Natural killer cell (primary cell): ENCODE data around the gene LZIC. TPM values are rescaled to one million over a fixed set of nuclear protein-coding genes. Genes with fewer than 3 reads are reported as not detected.

Experiments
- ATAC-seq, 3 donors: fragments of 150-1000 bp in 2 of 3; fragments of 200-7000 bp in 1 of 3; cut with Tn5 transposase; 1 replicate in 1 of 3; 2 replicates in 2 of 3; pipeline ENCODE4 v1.10.0; 2021; ENCODE audit warnings: mild to moderate bottlenecking in 2 of 3, moderate library complexity in 2 of 3
- DNase-seq, 2 donors: peaks; one replicate each; pipeline versions ENCODE4 v3.0.0 to v3.0.0-alpha.2; 2013 to 2021; ENCODE audit warnings: mixed read lengths in 1 of 2
- H3K27ac ChIP-seq: one replicate; pipeline ENCODE4 v1.5.1; 2013; ENCODE audit warnings: mild to moderate bottlenecking, low read length
- H3K27me3 ChIP-seq: one replicate; pipeline ENCODE4 v1.6.1; 2013; ENCODE audit warnings: low read length; ENCODE audit not compliant: control insufficient read depth, insufficient read depth
- H3K36me3 ChIP-seq: one replicate; pipeline ENCODE4 v1.6.1; 2013; ENCODE audit warnings: low read length; ENCODE audit not compliant: control insufficient read depth, insufficient read depth
- H3K4me1 ChIP-seq: one replicate; pipeline ENCODE4 v1.6.1; 2013; ENCODE audit warnings: low read length; ENCODE audit not compliant: control insufficient read depth, insufficient read depth
- H3K4me3 ChIP-seq: one replicate; pipeline ENCODE4 v1.5.1; 2013; ENCODE audit warnings: low read length
- H3K9me3 ChIP-seq: one replicate; pipeline ENCODE4 v1.6.1; 2013; ENCODE audit warnings: low read length; ENCODE audit not compliant: control insufficient read depth, insufficient read depth
- H3K27ac Mint-ChIP-seq, 2 donors: one replicate each; pipeline ENCODE4 v1.8.0; 2022; ENCODE audit warnings: mild to moderate bottlenecking in 2 of 2, mixed read lengths in 2 of 2, moderate library complexity in 1 of 2
- H3K27me3 Mint-ChIP-seq, 2 donors: one replicate each; pipeline ENCODE4 v1.8.0; 2022; ENCODE audit warnings: low read depth in 2 of 2, mixed read lengths in 2 of 2
- H3K36me3 Mint-ChIP-seq: one replicate; pipeline ENCODE4 v1.8.0; 2022; ENCODE audit warnings: mixed read lengths
- H3K4me1 Mint-ChIP-seq, 2 donors: one replicate each; pipeline ENCODE4 v1.8.0; 2022; ENCODE audit warnings: mixed read lengths in 2 of 2
- H3K4me3 Mint-ChIP-seq: one replicate; pipeline ENCODE4 v1.8.0; 2022; ENCODE audit warnings: mild to moderate bottlenecking, moderate library complexity, mixed read lengths
- H3K9me3 Mint-ChIP-seq, 2 donors: one replicate each; pipeline ENCODE4 v1.8.0; 2022; ENCODE audit warnings: mixed read lengths in 2 of 2
- CTCF ChIP-seq: fragments of 200-600 bp; IDR thresholded peaks from one replicate; pipeline ENCODE4 v1.8.0; 2022; ENCODE audit warnings: antibody characterized with exemption
- WGBS: methylation state at CpG from one replicate; pipeline ENCODE4 v1.1.7; 2013; ENCODE audit warnings: missing lambda C conversion rate; ENCODE audit not compliant: insufficient coverage; 5-methylcytosine and 5-hydroxymethylcytosine counted together
- intact Hi-C: fragments of 100-400 bp; cut with micrococcal nuclease; formaldehyde crosslinking; loops from one replicate; pipeline ENCODE4 v1.14.2; 2022
- total RNA-seq, 4 donors: library from RNA; stranded (reverse); fragments of 120-200 nt in 1 of 4; gene quantifications; one replicate each; pipeline versions ENCODE4 v1.2.3 to v1.2.4, GENCODE V29; 2013 to 2022

Gene LZIC
- total RNA-seq, 3 donors from 2014 or later (not counting 1 experiment from before 2014, with no cell fraction given): 19.5 to 21.9 (median 21.7) TPM

- 93% methylated on average over 8 of the region's 8 CpGs for WGBS
- no peaks in the 10 kb centered on the region for H3K27me3 ChIP-seq
- no peaks in the 10 kb centered on the region for H3K36me3 Mint-ChIP-seq
- peaks cover 4% of the 10 kb centered on the region for H3K36me3 ChIP-seq
- peaks cover 52 to 54% of the 10 kb centered on the region in 2 donors for H3K4me1 Mint-ChIP-seq
- DNase-seq (no peak), ATAC-seq (no peak)
- H3K27me3 Mint-ChIP-seq: no peaks in the 10 kb centered on the region
- H3K27ac ChIP-seq: no peak overlapping the region
- H3K4me3 ChIP-seq: no peak overlapping the region
- intact Hi-C loops: no loop called here
- H3K4me1 ChIP-seq: peaks cover 52% of the 10 kb centered on the region
- no peak for TF ChIP-seq CTCF
- H3K9me3 Mint-ChIP-seq: no peaks in the 10 kb centered on the region
- peak overlapping the region; percentile 81 to 90 for H3K27ac Mint-ChIP-seq
- no peaks in the 10 kb centered on the region for H3K9me3 ChIP-seq
- no peak overlapping the region for H3K4me3 Mint-ChIP-seq
Observed at GRCh38 chr1:9884805-9885204, 58.4 kb downstream of the LZIC start.

- peaks cover 47% of the 10 kb centered on the region in 2 donors for H3K4me1 Mint-ChIP-seq
- peak overlapping the region; percentile 81 to 90 for H3K27ac Mint-ChIP-seq
- H3K4me3 ChIP-seq: no peak overlapping the region
- H3K36me3 ChIP-seq: peaks cover 4% of the 10 kb centered on the region
- no peaks in the 10 kb centered on the region for H3K36me3 Mint-ChIP-seq
- DNase-seq (no peak), ATAC-seq (no peak)
- H3K27ac ChIP-seq: peak overlapping the region; percentile 75
- peaks cover 47% of the 10 kb centered on the region for H3K4me1 ChIP-seq
- peak overlapping the region; percentile 13 for H3K4me3 Mint-ChIP-seq
- H3K9me3 Mint-ChIP-seq: no peaks in the 10 kb centered on the region
- no peaks in the 10 kb centered on the region for H3K27me3 ChIP-seq
- H3K27me3 Mint-ChIP-seq: no peaks in the 10 kb centered on the region
- no peaks in the 10 kb centered on the region for H3K9me3 ChIP-seq
- no peak for TF ChIP-seq CTCF
- 85% methylated on average over 11 of the region's 11 CpGs for WGBS
- intact Hi-C loops: no loop called here
Observed at GRCh38 chr1:9883585-9884449, 59.4 kb downstream of the LZIC start.

- ATAC-seq: no peak
- no peaks in the 10 kb centered on the region for H3K9me3 ChIP-seq
- DNase-seq: no peak
- intact Hi-C loops: no loop called here
- peaks cover 47% of the 10 kb centered on the region in 2 donors for H3K4me1 Mint-ChIP-seq
- 85% methylated on average over 12 of the region's 12 CpGs for WGBS
- no peak for TF ChIP-seq CTCF
- H3K9me3 Mint-ChIP-seq: no peaks in the 10 kb centered on the region
- no peak overlapping the region for H3K4me3 ChIP-seq
- H3K36me3 Mint-ChIP-seq: no peaks in the 10 kb centered on the region
- peak overlapping the region; percentile 87 to 90 for H3K27ac Mint-ChIP-seq
- H3K36me3 ChIP-seq: peaks cover 4% of the 10 kb centered on the region
- peaks cover 47% of the 10 kb centered on the region for H3K4me1 ChIP-seq
- no peaks in the 10 kb centered on the region for H3K27me3 ChIP-seq
- peak overlapping the region; percentile 80 for H3K4me3 Mint-ChIP-seq
- H3K27me3 Mint-ChIP-seq: no peaks in the 10 kb centered on the region
- H3K27ac ChIP-seq: peak overlapping the region; percentile 75
Observed at GRCh38 chr1:9882945-9883303, 60.3 kb downstream of the LZIC start.
